HG03025 (cell line): ENCODE measurements around the gene TPPP.
"Not testable (repeated sequence)": the region's sequence is repeated elsewhere in the genome, so short reads cannot be mapped to it uniquely, and the experiment has no call there.

Experiments
- ATAC-seq: cut with Tn5 transposase; IDR thresholded peaks from one replicate; pipeline ENCODE4 v1.9.1; 2021; ENCODE audit warnings: mild to moderate bottlenecking, moderate library complexity; ENCODE audit not compliant: unreplicated experiment, low FRiP score

Gene TPPP

DNA sequence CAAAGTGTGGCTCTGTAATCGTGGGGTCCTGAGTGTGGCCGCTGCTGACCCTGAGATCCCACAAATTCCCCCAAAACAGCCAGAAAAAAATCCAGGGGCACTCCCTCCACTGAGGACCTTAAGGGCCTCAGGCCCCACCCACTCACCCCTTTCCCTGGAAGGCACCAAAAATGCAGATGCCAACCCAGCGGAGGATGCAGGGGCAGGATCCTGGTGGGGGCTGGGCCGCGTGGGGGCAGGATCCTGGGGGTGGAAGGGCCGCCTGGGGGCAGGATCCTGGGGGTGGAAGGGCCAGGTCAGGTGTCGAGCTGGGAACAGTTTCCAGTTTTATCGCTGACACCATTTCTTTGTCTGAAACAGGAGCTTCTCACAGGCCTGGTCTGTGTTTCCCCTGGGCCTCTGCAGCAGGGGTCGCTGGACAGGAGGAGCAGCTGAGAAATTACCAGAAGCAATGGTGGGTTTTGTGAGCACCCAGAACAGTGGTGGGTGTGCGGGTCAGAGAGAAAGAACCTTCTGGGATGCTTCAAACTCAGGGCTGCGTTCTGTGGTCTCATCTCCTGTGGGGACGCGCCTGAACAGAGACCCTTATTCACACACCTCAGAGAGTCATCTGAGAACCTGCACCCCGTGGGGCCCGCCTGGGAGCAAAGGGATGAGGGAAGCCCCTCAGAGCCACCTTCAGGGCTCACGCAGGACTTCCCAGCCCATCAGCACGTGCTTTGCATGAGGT lies 13.8 kb downstream of the TPPP start:
- ATAC-seq, result not testable (repeated sequence)

DNA sequence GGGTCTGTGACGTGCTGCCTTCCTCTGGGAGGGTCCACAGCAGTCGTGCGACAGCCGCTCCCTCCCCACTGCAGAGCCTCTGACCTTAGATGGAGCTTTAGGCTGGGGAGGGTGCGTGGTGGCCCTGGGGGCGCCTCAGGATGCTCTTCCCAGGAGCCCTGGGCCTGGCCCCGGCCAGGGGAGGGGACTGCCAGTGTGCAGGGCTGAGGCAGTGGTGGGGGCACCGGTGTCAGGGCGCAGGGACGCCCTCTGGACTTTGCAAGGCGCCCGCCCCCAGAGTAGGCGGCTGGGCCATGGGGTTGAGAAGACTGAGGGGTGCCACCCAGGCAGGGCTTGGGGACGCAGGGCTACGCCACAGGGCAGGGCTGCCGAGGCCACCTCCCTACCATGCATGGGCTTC lies 14.6 kb downstream of the TPPP start:
- ATAC-seq, result not testable (repeated sequence)

DNA sequence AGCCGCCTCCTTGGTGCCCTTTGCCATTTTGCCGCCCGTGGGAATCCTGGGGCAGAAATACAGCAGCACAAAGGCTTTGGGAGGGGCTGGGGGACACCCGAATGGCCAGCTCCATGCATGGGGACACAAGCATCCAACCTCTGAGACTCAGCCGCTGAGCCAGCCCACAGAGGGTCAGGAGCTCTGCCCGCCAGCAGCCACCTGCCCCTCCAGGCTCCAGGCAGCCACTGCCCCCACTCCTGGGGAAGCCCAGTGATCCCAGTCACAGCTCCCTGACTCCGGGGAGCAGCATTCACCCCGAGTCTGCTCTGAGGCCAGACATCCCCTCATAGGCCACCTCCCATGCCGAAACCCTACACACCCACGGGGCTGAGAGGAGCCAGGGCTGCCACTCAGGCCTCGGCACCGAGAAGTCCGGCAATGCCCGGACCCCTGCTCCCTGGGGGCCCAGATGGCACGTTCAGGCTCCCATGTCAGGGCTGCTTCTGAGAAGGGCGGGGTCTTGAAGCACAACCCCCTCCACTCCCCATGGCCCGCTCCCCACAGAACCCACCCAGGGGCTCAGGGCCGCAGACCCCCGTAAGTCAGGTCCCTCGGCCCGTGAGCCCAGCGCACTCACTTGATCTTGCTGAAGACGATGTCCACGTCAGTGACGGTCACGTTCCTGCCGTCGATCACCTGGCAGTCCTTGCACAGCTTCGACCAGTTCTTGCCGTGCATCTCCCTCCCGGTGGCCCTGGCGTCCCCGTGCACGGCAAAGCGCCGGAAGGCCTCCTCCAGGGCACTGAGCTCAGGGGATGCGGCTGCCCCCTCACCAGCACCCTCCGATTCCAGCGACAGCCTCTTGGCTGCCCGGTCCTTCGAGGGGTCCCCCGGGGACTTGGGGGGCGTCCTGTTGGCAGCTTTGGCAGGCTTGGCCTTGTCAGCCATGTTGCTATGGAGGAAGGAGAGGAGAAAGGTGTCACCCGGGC lies 15.7 kb downstream of the TPPP start:
- ATAC-seq, result no peak

GRCh38 chr5:676699-677076 lies 16.5 kb downstream of the TPPP start:
- ATAC-seq, result no peak

- no peak for ATAC-seq
Measured at GRCh38 chr5:675871-676698, 17.1 kb downstream of the TPPP start.

DNA sequence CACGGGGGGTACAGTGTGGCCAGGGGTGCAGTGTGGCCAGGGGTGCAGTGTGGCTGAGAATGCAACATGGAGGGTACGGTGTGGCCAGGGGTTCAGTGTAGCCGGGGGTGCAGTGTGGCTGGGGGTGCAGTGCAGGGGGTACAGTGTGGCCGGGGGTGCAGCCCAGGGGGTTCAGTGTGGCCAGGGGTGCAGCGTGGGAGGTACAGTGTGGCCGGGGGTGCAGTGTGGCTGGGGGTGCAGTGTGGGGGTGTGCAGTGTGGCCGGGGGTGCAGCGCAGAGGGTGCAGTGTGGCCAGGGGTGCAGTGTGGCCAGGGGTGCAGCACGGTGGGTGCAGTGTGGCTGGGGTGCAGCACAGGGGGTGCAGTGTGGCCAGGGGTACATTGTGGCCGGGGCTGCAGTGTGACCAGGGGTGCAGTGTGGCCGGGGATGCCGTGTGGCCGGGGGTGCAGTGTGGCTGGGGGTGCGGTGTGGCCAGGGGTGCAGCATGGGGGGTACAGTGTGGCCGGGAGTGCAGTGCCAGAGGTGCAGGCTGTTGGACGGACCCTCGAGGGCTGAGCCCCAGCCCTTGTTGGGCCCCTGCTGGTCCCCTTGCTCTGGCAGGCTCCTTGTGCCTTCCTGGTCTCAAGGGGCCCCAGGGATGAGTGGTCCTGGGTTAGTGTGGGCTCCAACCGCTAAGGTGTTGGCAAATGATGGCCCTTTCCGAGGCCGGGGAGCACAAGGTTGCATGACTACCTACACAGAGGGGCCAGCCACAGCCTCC lies 17.9 kb downstream of the TPPP start:
- no peak for ATAC-seq

GRCh38 chr5:674630-675011 lies 18.5 kb downstream of the TPPP start:
- ATAC-seq, result no peak

DNA sequence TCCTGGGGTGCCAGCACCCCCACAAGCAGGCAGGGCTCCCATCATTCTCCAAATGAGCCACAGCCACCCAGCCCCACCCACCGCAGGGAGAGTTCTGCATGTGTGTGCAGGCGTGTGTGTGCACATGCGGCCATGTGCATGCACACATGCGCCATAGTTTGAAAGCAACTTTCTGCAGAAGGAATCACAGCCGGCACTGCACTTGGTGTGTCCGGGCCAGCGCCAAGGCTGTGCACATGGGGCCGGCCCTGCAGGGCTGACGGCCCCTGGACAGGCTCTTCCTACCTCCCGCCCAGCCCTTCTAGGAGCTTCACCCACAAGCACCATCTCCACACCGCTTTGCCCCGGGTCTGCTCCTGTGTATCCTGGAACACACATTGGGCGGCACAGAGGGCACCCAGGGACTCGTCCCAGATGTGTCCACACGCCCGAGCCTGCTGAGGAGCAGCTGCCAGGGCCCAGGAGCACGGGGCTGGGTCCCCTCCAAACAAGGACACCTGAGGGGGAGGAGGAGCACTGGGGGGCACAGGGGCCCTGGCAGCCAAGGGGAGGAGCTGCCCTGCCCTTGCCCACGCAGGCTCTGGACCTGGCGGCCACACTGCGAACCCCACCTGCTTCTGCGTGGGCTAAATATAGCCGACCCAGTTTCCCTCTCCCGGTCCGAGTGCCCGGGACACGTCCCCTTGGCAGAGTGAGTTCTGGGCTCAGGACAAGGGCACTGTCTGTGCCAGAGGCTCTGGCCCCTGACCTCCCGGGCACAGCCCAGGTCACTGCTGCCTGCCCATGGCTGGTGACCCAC lies 19.1 kb downstream of the TPPP start:
- no peak for ATAC-seq

- no peak for ATAC-seq
Measured at GRCh38 chr5:673161-673830, 19.9 kb downstream of the TPPP start.

DNA sequence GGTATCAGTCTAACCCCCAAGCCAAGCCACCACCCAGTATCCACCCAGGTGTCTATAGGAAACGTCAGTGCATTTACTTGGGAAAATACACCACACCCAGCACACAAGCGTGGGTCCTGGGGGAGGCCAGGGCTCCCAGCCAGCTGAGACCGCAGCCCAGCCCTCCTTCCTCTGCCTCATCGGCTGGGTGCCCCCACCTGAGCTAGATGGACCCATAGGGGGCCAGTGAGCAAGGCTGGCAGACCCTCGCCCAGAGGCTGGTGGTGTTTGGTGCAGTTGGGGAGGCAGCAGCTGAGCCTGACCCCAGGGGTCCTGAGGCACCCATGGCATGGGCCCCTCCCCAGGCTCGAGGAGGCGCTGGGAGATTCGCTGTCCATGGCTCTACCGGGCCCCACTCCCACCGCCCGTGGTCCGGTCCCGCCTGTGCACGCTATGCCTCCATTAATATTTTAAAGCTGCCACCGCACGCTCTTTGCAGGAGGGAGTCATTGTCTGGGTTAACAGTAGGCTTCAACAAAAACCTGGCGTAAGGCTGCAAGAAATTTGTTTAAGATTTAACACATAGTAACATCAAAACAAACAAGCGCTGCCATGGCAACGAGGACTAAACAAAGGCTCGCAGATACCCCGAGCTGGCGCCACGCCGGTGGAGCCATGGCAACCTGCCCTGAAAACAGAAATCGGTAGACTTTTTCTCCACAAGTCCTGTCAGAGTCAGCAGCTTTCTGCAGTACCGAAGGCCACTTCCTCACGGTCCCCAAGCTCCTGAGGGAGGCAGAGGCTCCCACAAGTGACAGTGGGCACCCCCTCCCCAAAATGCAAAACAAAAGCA lies 20.6 kb downstream of the TPPP start:
- ATAC-seq, result no peak

DNA sequence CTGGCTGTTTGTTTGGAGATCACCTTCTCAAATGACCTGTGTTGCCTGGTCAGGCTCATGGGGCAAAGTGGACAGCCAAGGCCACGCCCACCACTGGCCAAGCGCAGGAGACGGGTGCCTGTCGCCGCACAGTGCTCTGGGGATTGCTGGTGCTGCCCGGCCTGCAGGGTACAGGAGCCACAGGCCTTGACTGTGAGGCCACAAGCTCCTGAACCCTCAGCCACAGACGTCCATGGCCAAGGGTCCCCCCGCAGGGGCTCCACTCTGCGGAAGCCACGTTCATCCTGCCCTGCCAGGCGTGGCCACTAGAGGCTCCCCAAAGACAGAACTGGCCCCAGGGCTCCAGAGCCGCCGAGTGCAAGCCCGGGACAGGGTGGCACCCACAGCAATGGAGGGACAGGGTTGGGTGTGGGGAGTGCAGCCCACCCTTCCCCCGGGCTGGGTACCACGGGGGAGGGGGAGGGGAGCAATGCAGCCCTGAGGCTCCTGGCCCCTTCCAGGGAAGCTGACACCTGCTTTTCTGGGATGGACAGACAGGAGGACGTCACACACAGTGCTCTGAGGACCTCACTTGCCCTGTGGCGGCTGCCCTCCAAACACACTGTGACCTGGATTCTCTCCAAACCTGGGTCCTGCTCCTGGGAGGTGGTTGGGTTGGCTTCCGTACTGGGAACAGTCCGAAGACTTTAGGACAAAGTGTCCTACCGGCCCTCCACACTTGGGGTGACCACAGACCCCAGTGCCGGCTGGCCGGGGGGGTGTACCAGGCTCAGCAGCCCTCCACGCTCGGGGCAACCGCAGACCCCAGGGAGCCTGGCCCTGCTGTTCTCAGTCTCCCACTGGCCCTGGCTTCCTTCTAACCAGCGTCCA lies 21.5 kb downstream of the TPPP start:
- ATAC-seq, result no peak

DNA sequence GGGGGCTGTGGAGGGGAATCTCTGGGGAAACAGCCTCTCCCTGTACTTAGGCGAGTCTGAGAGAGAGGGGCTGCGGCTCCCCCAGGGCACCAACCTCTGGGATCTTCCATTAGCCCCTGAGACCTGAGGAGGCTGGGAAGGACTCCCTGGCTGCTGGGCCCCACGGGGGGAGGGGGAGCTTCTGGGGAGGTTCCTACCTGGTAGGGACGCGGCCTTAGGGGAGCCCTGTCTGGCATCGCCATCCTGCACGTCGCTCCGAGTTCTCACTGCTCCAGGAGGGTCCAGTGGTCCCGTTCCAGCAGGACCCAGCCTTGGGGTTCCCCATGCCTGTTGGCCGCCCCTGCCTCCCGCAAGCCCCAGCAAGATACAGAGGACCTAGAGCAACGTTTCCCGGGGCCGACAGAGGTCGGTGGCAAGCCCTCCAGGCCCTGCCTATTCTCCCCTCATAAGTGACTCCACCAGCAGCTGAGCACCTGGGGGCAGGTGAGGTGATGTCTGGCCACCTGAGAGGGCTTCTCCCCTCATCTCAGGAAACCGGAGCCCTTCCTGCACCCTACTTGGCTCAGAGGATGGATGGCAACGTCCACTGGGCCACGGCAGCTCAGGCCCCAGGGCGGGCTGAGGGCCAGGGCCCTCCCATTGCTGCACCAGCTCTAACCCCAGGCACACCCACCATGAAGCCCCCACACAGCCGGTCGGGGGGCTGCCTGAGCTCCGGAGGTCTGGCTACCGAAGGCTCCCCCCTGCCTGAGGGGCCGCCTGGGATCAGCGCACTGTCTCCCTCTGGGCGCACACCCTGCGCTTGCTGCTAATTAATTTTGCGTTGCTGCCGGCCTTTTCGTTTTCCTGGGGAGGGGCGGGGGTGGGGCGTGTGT lies 22.5 kb downstream of the TPPP start:
- no peak for ATAC-seq

GRCh38 chr5:669842-670395 lies 23.2 kb downstream of the TPPP start:
- no peak for ATAC-seq

DNA sequence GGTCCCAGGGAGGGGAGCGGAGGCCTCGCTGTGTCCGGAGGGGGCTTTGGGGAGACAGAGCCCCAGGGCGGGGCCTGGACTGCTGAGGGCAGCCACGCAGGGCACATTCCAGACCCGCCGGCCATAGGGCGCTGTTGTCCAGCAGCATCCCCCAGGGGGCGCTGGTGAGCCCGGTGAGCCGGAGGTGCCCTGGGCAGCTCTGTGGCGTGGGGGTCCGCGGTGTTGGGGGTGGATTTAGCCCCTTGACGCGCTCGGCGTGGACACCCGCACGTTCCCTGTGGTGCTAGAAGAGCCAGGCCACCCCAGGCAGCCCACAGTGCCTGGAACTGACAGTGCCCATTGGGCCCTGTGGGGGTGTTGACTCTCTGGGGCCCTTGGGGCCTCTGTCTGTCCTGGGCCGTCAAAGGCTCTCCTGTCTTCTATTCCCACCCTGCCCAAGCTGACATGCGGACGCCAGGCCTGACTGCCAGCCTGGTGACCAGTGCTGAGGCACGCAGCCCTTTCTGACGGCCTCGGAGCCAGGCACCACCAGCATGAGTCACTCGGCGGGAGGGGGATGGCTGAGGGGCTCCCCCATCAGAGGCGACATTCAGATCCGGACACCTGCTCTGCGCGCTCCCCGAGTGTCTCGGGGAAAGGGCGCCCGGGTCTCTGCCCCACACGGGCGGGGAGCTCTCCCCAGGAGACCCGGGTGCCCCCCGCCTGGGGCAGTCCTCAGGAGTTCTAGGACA lies 23.9 kb downstream of the TPPP start:
- ATAC-seq, result no peak
